GM18498 (cell line): Measurements from ENCODE around the gene BBOX1.
"Not testable (repeated sequence)": the region's sequence is repeated elsewhere in the genome, so short reads cannot be mapped to it uniquely, and the experiment has no call there.

Experiments used
- ATAC-seq: cut with Tn5 transposase; IDR thresholded peaks from one replicate; pipeline ENCODE4 v1.9.1; 2021; ENCODE audit warnings: mild to moderate bottlenecking, moderate library complexity; ENCODE audit not compliant: unreplicated experiment

BBOX1 gene

GRCh38 chr11:27083782-27084181, 43.2 kb downstream of the BBOX1 start:
- ATAC-seq = no peak

- ATAC-seq = no peak
Observed at GRCh38 chr11:27084518-27084917, 43.9 kb downstream of the BBOX1 start.

GRCh38 chr11:27085111-27085510, 44.5 kb downstream of the BBOX1 start:
- no peak for ATAC-seq

- no peak for ATAC-seq
Observed at GRCh38 chr11:27085605-27086004, 45.0 kb downstream of the BBOX1 start.

GRCh38 chr11:27087432-27087831, 46.8 kb downstream of the BBOX1 start:
- ATAC-seq = no peak

- no peak for ATAC-seq
Observed at GRCh38 chr11:27088353-27088752, 47.7 kb downstream of the BBOX1 start.

GRCh38 chr11:27089746-27090145, 49.1 kb downstream of the BBOX1 start:
- no peak for ATAC-seq

GRCh38 chr11:27090357-27090948, 49.8 kb downstream of the BBOX1 start:
- ATAC-seq = not testable (repeated sequence)

GRCh38 chr11:27094120-27094519, 53.5 kb downstream of the BBOX1 start:
- no peak for ATAC-seq

GRCh38 chr11:27095059-27095458, 54.4 kb downstream of the BBOX1 start:
- ATAC-seq = no peak

GRCh38 chr11:27095887-27096286, 55.3 kb downstream of the BBOX1 start:
- ATAC-seq = no peak

GRCh38 chr11:27097551-27097950, 56.9 kb downstream of the BBOX1 start:
- ATAC-seq = no peak

- no peak for ATAC-seq
Observed at GRCh38 chr11:27100534-27100933, 59.9 kb downstream of the BBOX1 start.

GRCh38 chr11:27107548-27107947, 66.9 kb downstream of the BBOX1 start:
- no peak for ATAC-seq

- ATAC-seq = no peak
Observed at GRCh38 chr11:27108809-27109208, 68.2 kb downstream of the BBOX1 start.

GRCh38 chr11:27111896-27112295, 71.3 kb downstream of the BBOX1 start:
- no peak for ATAC-seq

GRCh38 chr11:27112946-27113345, 72.3 kb downstream of the BBOX1 start:
- no peak for ATAC-seq

- no peak for ATAC-seq
Observed at GRCh38 chr11:27115051-27115650, 74.5 kb downstream of the BBOX1 start.

GRCh38 chr11:27116684-27117083, 76.1 kb downstream of the BBOX1 start:
- no peak for ATAC-seq

- ATAC-seq = no peak
Observed at GRCh38 chr11:27118371-27118770, 77.8 kb downstream of the BBOX1 start.

- no peak for ATAC-seq
Observed at GRCh38 chr11:27118949-27119348, 78.3 kb downstream of the BBOX1 start.

- ATAC-seq = no peak
Observed at GRCh38 chr11:27119396-27119795, 78.8 kb downstream of the BBOX1 start.

- ATAC-seq = no peak
Observed at GRCh38 chr11:27120211-27120610, 79.6 kb downstream of the BBOX1 start.
